Activated CD4-positive, alpha-beta T cell treated with anti-CD3 and anti-CD28 coated beads, Interleukin-2, Interleukin-6, amounts not matched to agents 100 ng/mL and 50 ng/mL, durations not matched to agents 16 hours and 8 hours (primary cell): ENCODE data around the gene FSD1L.
A peak's percentile ranks its signal among the peaks of the same experiment; 100 is the strongest.
"Not testable (repeated sequence)": the region's sequence is repeated elsewhere in the genome, so short reads cannot be mapped to it uniquely, and the experiment has no call there.

Experiments
- DNase-seq: peaks from one replicate; pipeline ENCODE4 v3.0.0-alpha.2; 2020

The FSD1L gene

GRCh38 chr9:105496826-105497225 is 49.0 kb downstream of the FSD1L start:
- no peak for DNase-seq

GRCh38 chr9:105497704-105498103 is 49.9 kb downstream of the FSD1L start:
- no peak for DNase-seq

DNA sequence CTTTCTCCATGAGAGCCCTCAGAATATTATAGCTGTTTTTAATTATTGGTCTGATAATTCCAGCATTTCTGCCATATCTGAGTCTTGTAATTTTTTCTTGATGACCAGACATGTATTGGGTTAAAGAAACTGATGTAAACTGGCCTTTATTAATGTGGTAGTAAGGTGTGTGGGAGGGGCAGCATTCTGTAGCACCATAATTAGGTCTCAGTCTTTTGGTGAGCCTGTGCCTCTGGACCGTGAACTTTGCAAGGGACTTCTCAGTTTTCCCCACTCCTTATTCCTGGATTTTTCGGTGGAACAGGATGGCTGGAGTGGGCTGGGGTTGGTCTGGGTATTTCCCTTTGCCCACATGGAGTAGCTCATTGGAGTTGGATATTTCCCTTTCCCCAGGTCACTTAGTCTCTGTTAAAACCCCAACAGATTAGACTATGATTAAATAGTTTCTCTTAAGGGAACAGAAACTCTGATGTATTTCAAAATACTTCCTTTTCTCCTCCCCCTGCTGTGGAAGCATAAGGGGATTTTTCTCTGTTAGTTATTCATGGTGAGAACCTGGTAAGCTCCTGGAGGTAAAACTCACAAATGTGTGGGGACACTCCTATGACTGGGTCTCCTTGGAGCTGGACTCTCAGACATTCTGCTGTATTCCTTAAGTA is 52.4 kb downstream of the FSD1L start:
- no peak for DNase-seq

DNA sequence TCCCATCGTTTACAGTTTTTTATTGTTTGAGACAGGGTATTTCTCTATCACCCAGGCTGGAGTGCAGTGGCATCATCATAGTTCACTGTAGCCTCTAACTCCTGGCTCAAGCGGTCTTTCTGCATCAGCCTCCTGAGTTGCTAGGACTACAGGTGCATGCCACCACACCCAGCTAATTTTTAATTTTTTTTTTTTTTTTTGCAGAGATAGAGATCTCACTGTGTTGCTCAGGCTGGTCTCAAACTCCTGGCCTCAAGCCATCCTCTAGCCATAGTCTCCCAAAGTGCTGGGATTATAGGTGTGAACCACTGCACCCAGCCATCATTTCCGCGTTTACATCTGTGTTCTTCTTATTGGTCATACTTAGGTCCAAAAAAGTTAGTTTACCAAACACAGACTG is 53.6 kb downstream of the FSD1L start:
- no peak for DNase-seq

DNA sequence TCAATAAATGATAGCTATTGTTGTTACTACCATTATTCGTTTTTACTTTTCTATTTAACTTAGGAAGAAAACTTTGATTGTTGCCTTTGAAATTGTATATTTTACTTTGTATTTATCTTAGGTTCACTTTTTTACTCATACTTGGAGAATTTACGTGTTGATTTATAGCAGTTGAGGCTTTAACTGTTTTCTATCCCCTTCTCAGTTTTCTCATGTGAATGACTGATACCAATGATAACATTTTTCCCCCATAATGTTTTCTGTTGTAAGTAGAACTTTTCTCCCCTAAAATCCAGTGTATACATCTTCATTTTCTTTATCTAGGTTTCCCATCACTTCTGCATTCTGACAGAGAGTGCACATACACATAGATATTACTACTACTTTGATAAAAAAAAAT is 54.4 kb downstream of the FSD1L start:
- DNase-seq = no peak

- peak; percentile 12 for DNase-seq
Observed at GRCh38 chr9:105503881-105504280, 56.0 kb downstream of the FSD1L start.

DNA sequence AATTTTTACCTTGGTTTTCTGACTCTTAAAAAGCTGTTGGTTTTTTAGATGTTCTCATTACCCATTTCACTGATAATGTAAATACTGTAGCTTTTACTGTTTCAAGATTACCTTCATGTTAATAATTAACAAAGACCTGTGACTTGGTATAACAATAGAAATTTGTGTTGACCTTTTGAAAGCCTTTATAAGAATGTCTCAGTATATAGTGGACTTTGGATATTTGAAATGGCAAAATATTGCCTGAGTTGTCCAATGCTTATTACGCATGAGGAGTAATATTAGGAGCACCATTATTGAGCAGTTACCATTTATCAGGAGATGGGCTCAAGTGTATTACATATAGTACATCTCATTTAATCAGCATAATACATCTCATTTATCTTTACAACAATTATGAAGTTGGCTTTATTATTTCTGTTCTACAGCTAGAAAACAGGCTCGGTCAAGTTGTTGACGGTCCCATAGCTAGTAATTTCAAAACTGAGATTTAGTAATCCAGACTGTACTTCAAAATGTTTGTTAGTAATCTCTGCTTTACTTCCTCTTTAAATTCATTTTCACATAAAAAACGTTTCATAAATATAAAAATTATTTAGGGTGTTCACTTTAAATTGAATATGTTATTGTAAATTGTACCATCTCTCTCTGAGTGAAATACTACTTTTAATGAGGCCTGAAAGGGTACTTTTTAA is 59.4 kb downstream of the FSD1L start:
- no peak for DNase-seq

DNA sequence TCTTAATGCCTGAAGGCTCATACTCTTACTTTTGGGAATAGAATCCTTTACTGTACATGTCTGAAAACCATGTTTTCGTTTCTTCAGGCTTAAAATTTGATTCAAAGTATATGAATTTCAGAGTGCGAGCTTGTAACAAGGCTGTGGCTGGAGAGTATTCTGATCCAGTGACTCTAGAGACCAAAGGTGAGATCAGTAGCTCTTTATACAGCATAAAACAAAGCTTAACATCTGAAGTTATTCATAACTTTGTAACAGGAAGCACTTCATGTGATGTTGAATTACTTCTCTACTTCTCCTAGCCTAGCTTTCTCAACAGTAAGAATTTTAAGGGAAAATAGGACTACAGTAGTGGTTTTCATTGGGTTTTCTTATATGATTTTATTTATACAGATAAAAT is 60.7 kb downstream of the FSD1L start:
- no peak for DNase-seq

GRCh38 chr9:105510024-105510423 is 62.2 kb downstream of the FSD1L start:
- DNase-seq = peak; percentile 15

- no peak for DNase-seq
Observed at GRCh38 chr9:105511446-105511845, 63.6 kb downstream of the FSD1L start.

GRCh38 chr9:105515811-105516413 is 68.1 kb downstream of the FSD1L start:
- DNase-seq = no peak

DNA sequence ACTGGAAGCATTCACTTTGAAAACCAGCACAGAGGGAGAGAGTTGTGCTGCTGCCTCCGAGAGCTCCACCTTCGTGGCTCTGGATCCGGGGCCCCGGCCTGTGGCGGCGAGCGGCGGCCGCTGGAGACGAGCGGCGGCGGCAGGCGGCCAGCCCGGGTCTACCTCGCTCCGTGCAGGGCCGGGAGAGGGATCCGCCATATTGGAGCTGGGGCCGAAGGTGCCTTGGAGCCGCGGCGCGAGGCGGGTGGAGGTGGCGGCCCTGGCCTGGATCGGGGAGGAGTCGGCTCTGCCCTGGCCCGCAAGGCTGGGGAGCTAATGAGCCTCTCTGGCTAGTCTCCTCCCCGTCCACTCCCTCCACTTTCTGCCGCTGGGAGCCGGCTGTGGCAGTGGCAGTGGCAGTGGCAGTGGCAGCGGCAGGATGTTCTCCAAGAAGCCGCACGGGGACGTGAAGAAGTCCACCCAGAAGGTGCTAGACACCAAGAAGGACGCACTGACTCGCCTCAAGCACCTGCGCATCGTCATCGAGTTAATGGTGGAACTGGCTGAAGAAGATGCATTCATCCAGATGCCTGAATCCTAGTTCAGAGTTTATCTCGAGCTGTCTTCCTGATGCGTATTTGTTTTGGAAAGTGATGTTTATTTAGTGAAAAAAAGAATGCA is 72.0 kb downstream of the FSD1L start:
- DNase-seq = peak; percentile 43

DNA sequence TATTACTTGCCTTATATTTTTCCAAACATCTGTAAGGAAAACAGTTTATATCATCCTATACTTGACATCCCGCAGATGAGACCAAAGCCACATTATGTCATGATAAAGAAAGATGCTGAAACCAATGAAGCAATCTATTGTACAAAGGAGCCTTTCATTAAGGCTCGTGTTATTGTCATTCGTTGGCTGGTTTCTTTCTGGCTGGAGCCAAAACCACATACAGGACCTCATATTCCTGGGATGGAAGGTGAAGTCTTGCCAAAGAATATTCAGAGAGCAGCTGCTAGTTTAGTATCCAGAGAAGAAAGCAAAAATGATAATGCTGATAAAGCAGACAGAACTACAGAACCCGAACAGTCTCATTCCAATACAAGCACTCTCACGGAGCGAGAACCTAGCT is 73.2 kb downstream of the FSD1L start:
- not testable (repeated sequence) for DNase-seq

DNA sequence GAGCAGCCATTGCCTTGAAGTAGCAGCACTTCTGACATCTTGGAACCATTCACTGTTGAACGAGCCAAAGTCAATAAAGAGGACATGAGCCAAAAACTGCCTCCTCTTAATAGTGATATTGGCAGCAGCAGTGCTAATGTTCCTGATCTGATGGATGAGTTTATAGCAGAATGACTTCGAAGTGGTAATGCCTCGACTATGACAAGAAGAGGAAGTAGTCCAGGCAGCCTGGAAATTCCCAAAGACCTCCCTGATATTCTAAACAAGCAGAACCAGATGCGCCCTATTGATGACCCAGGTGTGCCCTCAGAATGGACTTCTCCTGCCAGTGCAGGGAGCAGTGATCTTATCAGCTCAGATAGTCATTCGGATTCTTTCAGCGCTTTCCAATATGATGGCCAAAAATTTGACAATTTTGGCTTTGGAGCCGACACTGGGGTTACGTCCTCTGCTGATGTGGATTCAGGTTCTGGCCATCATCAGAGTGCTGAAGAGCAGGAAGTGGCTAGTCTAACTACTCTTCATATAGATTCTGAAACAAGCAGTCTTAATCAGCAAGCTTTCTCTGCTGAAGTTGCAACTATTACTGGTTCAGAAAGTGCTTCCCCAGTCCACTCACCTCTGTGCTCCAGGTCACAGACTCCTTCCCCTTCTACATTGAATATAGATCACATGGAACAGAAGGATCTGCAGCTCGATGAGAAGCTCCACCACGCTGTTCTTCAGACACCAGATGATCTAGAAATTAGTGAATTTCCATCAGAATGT is 75.0 kb downstream of the FSD1L start:
- not testable (repeated sequence) for DNase-seq

DNA sequence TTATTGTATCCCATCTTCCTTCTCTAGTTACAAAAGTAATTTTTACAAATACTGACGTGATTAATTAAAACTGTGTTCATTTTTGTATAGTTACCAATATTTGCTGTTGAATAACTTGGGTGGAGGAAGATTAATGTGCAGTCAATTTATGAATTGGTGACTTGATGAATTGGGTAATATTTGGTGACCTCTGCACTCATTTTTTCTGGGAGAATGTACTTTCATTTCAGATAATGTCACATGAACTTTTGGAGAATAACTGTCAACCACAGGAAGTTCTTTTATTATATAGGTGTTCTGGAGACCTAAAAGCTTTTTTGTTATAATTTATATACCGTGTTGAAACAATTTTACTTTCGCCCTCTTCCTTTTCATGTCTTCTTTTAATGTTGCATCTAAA is 83.7 kb downstream of the FSD1L start:
- no peak for DNase-seq

DNA sequence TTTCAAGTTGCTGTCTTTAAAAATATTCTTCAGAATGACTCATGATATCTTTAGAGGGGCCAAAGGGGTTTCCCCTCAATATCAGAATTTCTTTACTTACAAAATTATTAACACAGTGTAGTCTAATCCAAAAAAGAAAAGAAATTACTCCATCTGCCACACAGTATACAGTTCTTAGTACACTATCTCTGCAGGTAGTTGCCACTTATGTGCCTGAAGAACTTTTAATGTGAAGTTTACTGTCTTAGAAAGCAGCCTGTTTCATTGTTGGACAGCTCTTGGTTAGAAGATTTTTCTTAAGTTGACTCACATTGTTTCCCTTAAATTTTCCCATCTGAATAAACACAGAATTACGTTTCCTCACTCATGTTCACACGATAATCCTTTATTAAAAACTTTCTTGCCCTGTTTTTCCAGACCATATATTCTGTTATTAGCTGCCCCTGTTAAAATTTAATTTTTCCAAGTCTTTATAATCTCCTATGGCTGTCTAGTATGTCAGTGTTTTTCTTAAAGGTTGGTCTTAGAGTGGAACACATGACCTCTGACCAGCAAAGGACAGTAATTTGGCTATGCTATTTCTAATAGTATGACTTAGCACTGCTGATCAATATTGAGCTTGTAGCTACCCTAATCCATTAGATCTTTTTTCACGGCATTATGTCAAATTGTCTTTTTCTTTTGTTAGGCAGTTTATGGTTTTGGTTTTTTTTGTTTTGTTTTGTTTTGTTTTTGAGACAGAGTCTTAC is 88.3 kb downstream of the FSD1L start:
- DNase-seq = peak; percentile 20

- DNase-seq = no peak
Observed at GRCh38 chr9:105539452-105539851, 91.6 kb downstream of the FSD1L start.

- peak; percentile 55 for DNase-seq
Observed at GRCh38 chr9:105541838-105542237, 94.0 kb downstream of the FSD1L start.

GRCh38 chr9:105554042-105554441 is 106.2 kb downstream of the FSD1L start:
- no peak for DNase-seq

GRCh38 chr9:105557804-105558610 is 110.2 kb downstream of the FSD1L start, which contains the start of gene FKTN:
Gene FKTN, plus strand, starts transcription at chr9:105558131. Its CDS starts 16,902 bp downstream, at chr9:105575033.
- DNase-seq = peak; percentile 91

DNA sequence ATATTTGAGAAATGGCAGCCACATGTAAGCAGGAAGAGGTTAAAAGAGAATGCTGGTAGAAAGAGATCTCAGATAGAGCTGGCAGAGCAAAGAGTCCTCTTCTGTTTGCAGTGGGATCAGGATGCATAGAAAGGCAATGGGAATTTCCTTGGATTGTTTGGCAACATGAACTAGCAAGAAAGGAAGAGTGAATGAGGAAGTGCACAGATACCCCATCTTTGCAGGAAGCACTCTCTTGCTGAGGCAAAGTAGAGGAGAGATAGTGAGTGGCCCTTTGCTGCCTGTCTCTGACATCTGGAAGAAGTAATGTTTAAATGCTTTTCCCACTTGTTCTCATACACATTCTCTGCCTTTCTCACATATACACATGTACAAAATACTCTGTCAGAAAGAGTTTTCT is 124.6 kb downstream of the FSD1L start:
- DNase-seq = no peak
